ENCODE results near the gene PITPNC1.

DNA sequence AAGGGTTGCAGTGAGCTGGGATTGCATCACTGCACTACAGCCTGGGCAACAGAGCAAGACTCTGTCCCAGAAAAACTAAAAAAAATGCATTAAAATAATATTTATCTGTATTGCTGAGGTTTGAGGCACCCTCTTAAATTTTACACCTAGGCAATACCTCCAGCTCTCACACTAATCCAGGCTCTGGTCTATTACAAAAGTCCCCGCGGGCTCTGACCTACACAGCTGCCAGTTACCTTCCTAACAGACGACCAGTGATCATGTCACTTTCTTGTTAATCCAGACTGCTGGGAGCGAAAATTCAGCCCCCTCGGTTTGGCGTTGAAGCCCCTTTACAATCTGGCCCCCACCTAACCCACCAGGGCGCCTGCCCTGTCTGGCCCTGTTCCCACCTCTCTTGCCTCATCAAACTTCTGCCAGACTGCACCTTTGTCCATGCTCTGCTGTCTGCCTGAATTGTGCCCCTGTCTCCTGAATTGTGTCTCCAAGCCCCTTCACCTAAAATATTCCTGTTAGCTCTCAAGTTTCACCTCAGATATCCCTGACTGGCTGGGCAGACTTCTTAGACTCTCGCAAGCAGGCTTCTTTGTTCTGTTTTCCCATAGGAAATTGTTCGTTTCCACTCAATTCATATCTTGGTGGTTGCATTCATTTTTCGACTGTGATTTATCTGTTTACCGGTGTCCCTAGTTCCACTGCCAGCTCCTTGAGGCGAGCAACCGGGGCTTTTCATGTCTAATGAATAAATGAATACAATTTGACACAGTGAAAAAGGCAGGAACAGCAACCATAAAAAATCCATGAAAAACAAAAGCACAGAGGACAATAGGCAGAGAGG lies 65.9 kb downstream of the PITPNC1 start:
- TF ChIP-seq POLR2A (IDR thresholded peaks at IDR 0.05) (no peak), POLR2AphosphoS5 (IDR thresholded peaks at IDR 0.05) (no peak), EP300 (IDR thresholded peaks at IDR 0.05) (no peak)
- TF ChIP-seq, protein P1, sequence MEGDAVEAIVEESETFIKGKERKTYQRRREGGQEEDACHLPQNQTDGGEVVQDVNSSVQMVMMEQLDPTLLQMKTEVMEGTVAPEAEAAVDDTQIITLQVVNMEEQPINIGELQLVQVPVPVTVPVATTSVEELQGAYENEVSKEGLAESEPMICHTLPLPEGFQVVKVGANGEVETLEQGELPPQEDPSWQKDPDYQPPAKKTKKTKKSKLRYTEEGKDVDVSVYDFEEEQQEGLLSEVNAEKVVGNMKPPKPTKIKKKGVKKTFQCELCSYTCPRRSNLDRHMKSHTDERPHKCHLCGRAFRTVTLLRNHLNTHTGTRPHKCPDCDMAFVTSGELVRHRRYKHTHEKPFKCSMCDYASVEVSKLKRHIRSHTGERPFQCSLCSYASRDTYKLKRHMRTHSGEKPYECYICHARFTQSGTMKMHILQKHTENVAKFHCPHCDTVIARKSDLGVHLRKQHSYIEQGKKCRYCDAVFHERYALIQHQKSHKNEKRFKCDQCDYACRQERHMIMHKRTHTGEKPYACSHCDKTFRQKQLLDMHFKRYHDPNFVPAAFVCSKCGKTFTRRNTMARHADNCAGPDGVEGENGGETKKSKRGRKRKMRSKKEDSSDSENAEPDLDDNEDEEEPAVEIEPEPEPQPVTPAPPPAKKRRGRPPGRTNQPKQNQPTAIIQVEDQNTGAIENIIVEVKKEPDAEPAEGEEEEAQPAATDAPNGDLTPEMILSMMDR (IDR thresholded peaks at IDR 0.05) = no peak

All from gastroesophageal sphincter (tissue), 3 donors.